DND-41 (cell line): ENCODE results near the gene MIEN1.
"Not testable (repeated sequence)": the region's sequence is repeated elsewhere in the genome, so short reads cannot be mapped to it uniquely, and the experiment has no call there.

Experiments
- EZH2 ChIP-seq: IDR thresholded peaks from 3 replicates; pipeline ENCODE4 v1.6.1; 2012; ENCODE audit warnings: borderline replicate concordance, low read depth, mild to moderate bottlenecking, moderate library complexity, low read length, inconsistent platforms; ENCODE audit not compliant: severe bottlenecking
- TF ChIP-seq, protein P1 (sequence below): IDR thresholded peaks from 2 replicates; pipeline ENCODE4 v1.5.1; 2012; ENCODE audit warnings: borderline replicate concordance, low read length, moderate library complexity, mild to moderate bottlenecking; ENCODE audit not compliant: poor library complexity, severe bottlenecking; ENCODE audit errors: extremely low read depth

DNA sequence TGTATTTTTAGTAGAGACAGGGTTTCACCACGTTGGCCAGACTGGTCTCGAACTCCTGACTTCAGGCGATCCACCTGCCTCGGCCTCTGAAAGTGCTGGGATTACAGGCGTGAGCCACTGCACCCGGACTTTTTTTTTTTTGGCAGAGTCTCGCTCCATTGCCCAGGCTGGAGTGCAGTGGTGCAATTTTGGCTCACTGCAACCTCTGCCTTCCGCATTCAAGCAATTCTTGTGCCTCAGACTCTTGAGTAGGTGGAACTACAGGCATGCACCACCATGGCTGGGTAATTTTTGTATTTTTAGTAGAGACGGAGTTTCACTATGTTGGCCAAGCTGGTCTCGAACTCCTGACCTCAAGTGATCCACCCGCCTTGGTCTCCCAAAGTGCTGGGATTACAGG, 19.3 kb downstream of the MIEN1 start:
- TF ChIP-seq, protein P1, sequence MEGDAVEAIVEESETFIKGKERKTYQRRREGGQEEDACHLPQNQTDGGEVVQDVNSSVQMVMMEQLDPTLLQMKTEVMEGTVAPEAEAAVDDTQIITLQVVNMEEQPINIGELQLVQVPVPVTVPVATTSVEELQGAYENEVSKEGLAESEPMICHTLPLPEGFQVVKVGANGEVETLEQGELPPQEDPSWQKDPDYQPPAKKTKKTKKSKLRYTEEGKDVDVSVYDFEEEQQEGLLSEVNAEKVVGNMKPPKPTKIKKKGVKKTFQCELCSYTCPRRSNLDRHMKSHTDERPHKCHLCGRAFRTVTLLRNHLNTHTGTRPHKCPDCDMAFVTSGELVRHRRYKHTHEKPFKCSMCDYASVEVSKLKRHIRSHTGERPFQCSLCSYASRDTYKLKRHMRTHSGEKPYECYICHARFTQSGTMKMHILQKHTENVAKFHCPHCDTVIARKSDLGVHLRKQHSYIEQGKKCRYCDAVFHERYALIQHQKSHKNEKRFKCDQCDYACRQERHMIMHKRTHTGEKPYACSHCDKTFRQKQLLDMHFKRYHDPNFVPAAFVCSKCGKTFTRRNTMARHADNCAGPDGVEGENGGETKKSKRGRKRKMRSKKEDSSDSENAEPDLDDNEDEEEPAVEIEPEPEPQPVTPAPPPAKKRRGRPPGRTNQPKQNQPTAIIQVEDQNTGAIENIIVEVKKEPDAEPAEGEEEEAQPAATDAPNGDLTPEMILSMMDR = not testable (repeated sequence)
- TF ChIP-seq EZH2 = not testable (repeated sequence)
